Trophoblast cell (in vitro differentiated cells and primary cell): ENCODE data around the gene ZNHIT6.

Experiments used
- DNase-seq, 2 donors: peaks; one replicate each; pipeline ENCODE4 v3.0.0-alpha.2; 2016
- H2AFZ ChIP-seq: 2 replicates; pipeline ENCODE4 v1.6.1; 2013; ENCODE audit warnings: low read length, moderate library complexity, mild to moderate bottlenecking; ENCODE audit not compliant: insufficient read depth, poor library complexity
- H2AK5ac ChIP-seq: 2 replicates; pipeline ENCODE4 v1.6.1; 2013; ENCODE audit warnings: mild to moderate bottlenecking, low read length
- H2BK120ac ChIP-seq: 2 replicates; pipeline ENCODE4 v1.6.1; 2013; ENCODE audit warnings: low read length, mild to moderate bottlenecking, moderate library complexity; ENCODE audit not compliant: insufficient read depth, poor library complexity
- H2BK12ac ChIP-seq: 2 replicates; pipeline ENCODE4 v1.6.1; 2013; ENCODE audit warnings: mild to moderate bottlenecking, low read length, moderate library complexity
- H2BK5ac ChIP-seq: 2 replicates; pipeline ENCODE4 v1.6.1; 2013; ENCODE audit warnings: low read length, low read depth, moderate library complexity, mild to moderate bottlenecking; ENCODE audit not compliant: poor library complexity
- H3K14ac ChIP-seq: 2 replicates; pipeline ENCODE4 v1.6.1; 2013; ENCODE audit warnings: mild to moderate bottlenecking, low read length
- H3K18ac ChIP-seq: 2 replicates; pipeline ENCODE4 v1.6.1; 2013; ENCODE audit warnings: mild to moderate bottlenecking, low read length
- H3K23ac ChIP-seq: 2 replicates; pipeline ENCODE4 v1.6.1; 2013; ENCODE audit warnings: low read length
- H3K27ac ChIP-seq: 2 replicates; pipeline ENCODE4 v1.5.1; 2013; ENCODE audit warnings: low read depth, mild to moderate bottlenecking, inconsistent platforms, low read length, moderate library complexity
- H3K27me3 ChIP-seq: 2 replicates; pipeline ENCODE4 v1.6.1; 2013; ENCODE audit warnings: inconsistent platforms, mild to moderate bottlenecking, low read length, moderate library complexity; ENCODE audit not compliant: insufficient read depth
- H3K36me3 ChIP-seq, 2 experiments: 1 replicate in 1 of 2; 2 replicates in 1 of 2; pipeline ENCODE4 v1.6.1; 2013; ENCODE audit warnings: low read length in 2 of 2, mild to moderate bottlenecking in 2 of 2, moderate library complexity in 1 of 2; ENCODE audit not compliant: insufficient read depth in 2 of 2, control insufficient read depth in 1 of 2
- H3K4ac ChIP-seq: 2 replicates; pipeline ENCODE4 v1.6.1; 2013; ENCODE audit warnings: low read depth, mild to moderate bottlenecking, low read length, moderate library complexity
- H3K4me1 ChIP-seq, 2 experiments: 1 replicate in 1 of 2; 2 replicates in 1 of 2; pipeline ENCODE4 v1.6.1; 2013; ENCODE audit warnings: low read length in 2 of 2, mild to moderate bottlenecking in 2 of 2, moderate library complexity in 1 of 2; ENCODE audit not compliant: insufficient read depth in 2 of 2, control insufficient read depth in 1 of 2
- H3K4me2 ChIP-seq: 2 replicates; pipeline ENCODE4 v1.6.1; 2013; ENCODE audit warnings: inconsistent platforms, mild to moderate bottlenecking, low read length, moderate library complexity
- H3K4me3 ChIP-seq: 2 replicates; pipeline ENCODE4 v1.5.1; 2013; ENCODE audit warnings: mild to moderate bottlenecking, low read depth, low read length, inconsistent platforms
- H3K79me1 ChIP-seq: one replicate; pipeline ENCODE4 v1.6.1; 2013; ENCODE audit warnings: low read length
- H3K79me2 ChIP-seq: 2 replicates; pipeline ENCODE4 v1.6.1; 2013; ENCODE audit warnings: low read length, mild to moderate bottlenecking; ENCODE audit not compliant: control insufficient read depth, insufficient read depth, poor library complexity
- H3K9ac ChIP-seq: 2 replicates; pipeline ENCODE4 v1.6.1; 2013; ENCODE audit warnings: mild to moderate bottlenecking, low read length
- H3K9me3 ChIP-seq: 2 replicates; pipeline ENCODE4 v1.6.1; 2013; ENCODE audit warnings: low read depth, mild to moderate bottlenecking, control low read depth, inconsistent platforms, low read length; ENCODE audit not compliant: insufficient read depth
- H4K12ac ChIP-seq: 2 replicates; pipeline ENCODE4 v1.6.1; 2013; ENCODE audit warnings: low read depth, mild to moderate bottlenecking, low read length, moderate library complexity
- H4K8ac ChIP-seq: 2 replicates; pipeline ENCODE4 v1.6.1; 2013; ENCODE audit warnings: low read depth, mild to moderate bottlenecking, low read length, moderate library complexity
- H4K91ac ChIP-seq: one replicate; pipeline ENCODE4 v1.6.1; 2013; ENCODE audit warnings: low read depth, mild to moderate bottlenecking, low read length, moderate library complexity
- WGBS: extraction: QIAGEN DNeasy Blood & Tissue Kit; methylation state at CpG from one replicate; pipeline ENCODE4 v1.1.7; 2013; ENCODE audit warnings: missing lambda C conversion rate; ENCODE audit not compliant: insufficient read length, insufficient coverage; ENCODE audit errors: extremely low coverage; 5-methylcytosine and 5-hydroxymethylcytosine counted together

Gene ZNHIT6

GRCh38 chr1:85659174-85659573 lies 49.1 kb downstream of the ZNHIT6 start:
- Histone ChIP-seq H3K79me2 (no peaks in the 10 kb centered on the region), H3K4me3 (no peak overlapping the region), H3K79me1 (no peaks in the 10 kb centered on the region), H3K27me3 (no peaks in the 10 kb centered on the region), H3K9me3 (no peaks in the 10 kb centered on the region), H3K4me2 (no peak overlapping the region), H3K9ac (no peak overlapping the region), H4K91ac (no peak overlapping the region), H4K12ac (no peak overlapping the region), H3K4ac (no peak overlapping the region), H2BK5ac (no peak overlapping the region), H2AK5ac (no peak overlapping the region), H3K4me1 (no peaks in the 10 kb centered on the region), H3K27ac (no peak overlapping the region), H3K18ac (no peak overlapping the region), H2BK120ac (no peak overlapping the region), H2AFZ (no peak overlapping the region), H3K14ac (no peak overlapping the region), H3K23ac (no peak overlapping the region), H4K8ac (no peak overlapping the region), H3K36me3 (no peaks in the 10 kb centered on the region), H2BK12ac (no peak overlapping the region)
- DNase-seq: no peak
- WGBS: no CpG with 5 or more reads among the region's 1 CpG

DNA sequence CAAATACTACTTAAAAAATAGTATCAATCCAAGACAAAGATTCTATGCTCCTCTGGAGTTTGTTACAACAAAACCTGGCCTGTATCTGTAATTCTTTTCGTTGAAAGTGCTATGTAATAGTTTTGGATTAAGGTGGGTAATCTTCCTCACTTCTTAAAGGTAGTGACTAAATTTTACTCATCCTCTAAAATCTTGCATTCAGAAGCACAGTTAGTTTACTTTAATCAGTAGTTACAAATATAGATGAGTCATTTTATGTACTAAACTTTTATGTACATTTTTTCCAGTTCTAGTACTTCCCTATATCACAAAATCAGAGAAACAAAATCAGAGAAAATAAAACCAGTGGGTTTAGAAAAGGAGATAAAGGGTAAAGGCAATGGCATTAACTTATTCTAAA lies 51.3 kb downstream of the ZNHIT6 start:
- Histone ChIP-seq H2BK12ac (no peak overlapping the region), H2AFZ (no peak overlapping the region), H4K8ac (no peak overlapping the region), H3K9me3 (no peaks in the 10 kb centered on the region), H3K36me3 (peaks cover 2 to 4% of the 10 kb centered on the region in 2 experiments), H3K9ac (no peak overlapping the region), H3K27me3 (no peaks in the 10 kb centered on the region), H2BK120ac (no peak overlapping the region), H2AK5ac (no peak overlapping the region), H3K4ac (no peak overlapping the region), H3K4me1 (no peaks in the 10 kb centered on the region), H3K4me2 (no peak overlapping the region), H3K79me1 (no peaks in the 10 kb centered on the region), H3K4me3 (no peak overlapping the region), H4K12ac (no peak overlapping the region), H3K27ac (no peak overlapping the region), H3K18ac (no peak overlapping the region), H3K79me2 (no peaks in the 10 kb centered on the region), H3K14ac (no peak overlapping the region), H4K91ac (no peak overlapping the region), H2BK5ac (no peak overlapping the region), H3K23ac (no peak overlapping the region)
- no peak for DNase-seq
- no CpG with 5 or more reads among the region's 1 CpG for WGBS

- H3K36me3 ChIP-seq: peaks cover 4% of the 10 kb centered on the region in 2 experiments
- no peak overlapping the region for H3K27ac ChIP-seq
- H3K4ac ChIP-seq: no peak overlapping the region
- H2BK120ac ChIP-seq: no peak overlapping the region
- no peak overlapping the region for H2BK5ac ChIP-seq
- H3K18ac ChIP-seq: no peak overlapping the region
- no peak overlapping the region for H4K91ac ChIP-seq
- no peak overlapping the region for H4K8ac ChIP-seq
- H3K9me3 ChIP-seq: no peaks in the 10 kb centered on the region
- H3K79me2 ChIP-seq: no peaks in the 10 kb centered on the region
- no peak overlapping the region for H4K12ac ChIP-seq
- WGBS: no CpG with 5 or more reads among the region's 1 CpG
- no peak overlapping the region for H2BK12ac ChIP-seq
- no peak overlapping the region for H2AFZ ChIP-seq
- H3K4me3 ChIP-seq: no peak overlapping the region
- H3K9ac ChIP-seq: no peak overlapping the region
- no peak for DNase-seq
- H3K79me1 ChIP-seq: no peaks in the 10 kb centered on the region
- H3K27me3 ChIP-seq: no peaks in the 10 kb centered on the region
- no peak overlapping the region for H3K14ac ChIP-seq
- H2AK5ac ChIP-seq: no peak overlapping the region
- no peak overlapping the region for H3K23ac ChIP-seq
- H3K4me1 ChIP-seq: no peaks in the 10 kb centered on the region
- H3K4me2 ChIP-seq: no peak overlapping the region
These were observed 52.0 kb downstream of the ZNHIT6 start for GRCh38 chr1:85656256-85656655.

DNA sequence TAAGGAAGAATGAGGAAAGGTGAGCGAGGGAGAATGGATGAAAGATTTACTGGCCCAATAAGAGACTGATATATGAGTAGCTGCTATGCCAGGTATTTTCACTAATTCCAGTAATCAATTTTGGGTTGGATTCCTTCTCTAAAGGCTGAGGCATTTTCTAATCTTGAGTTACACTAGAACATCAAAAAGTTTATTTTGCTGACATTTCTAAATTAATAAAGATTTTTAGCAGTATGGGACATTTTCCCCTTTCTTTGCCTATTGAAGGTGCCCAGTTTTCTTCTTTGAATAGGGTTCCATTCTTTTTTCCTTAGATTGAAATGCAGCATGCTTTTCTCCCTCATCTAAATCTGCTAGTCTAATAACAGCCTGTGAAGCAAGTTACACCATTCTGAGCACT lies 52.9 kb downstream of the ZNHIT6 start:
- no peak overlapping the region for H2BK12ac ChIP-seq
- no peaks in the 10 kb centered on the region for H3K9me3 ChIP-seq
- no peak overlapping the region for H3K23ac ChIP-seq
- no peaks in the 10 kb centered on the region for H3K27me3 ChIP-seq
- H3K4ac ChIP-seq: no peak overlapping the region
- WGBS: no CpG with 5 or more reads among the region's 1 CpG
- no peak overlapping the region for H3K4me2 ChIP-seq
- no peak overlapping the region for H4K12ac ChIP-seq
- no peak overlapping the region for H3K4me3 ChIP-seq
- H4K8ac ChIP-seq: no peak overlapping the region
- no peak overlapping the region for H4K91ac ChIP-seq
- H3K27ac ChIP-seq: no peak overlapping the region
- H2BK120ac ChIP-seq: no peak overlapping the region
- no peaks in the 10 kb centered on the region for H3K4me1 ChIP-seq
- no peak overlapping the region for H2AFZ ChIP-seq
- no peak overlapping the region for H3K14ac ChIP-seq
- H3K79me2 ChIP-seq: no peaks in the 10 kb centered on the region
- H2AK5ac ChIP-seq: no peak overlapping the region
- H3K9ac ChIP-seq: no peak overlapping the region
- no peaks in the 10 kb centered on the region for H3K79me1 ChIP-seq
- no peak overlapping the region for H2BK5ac ChIP-seq
- H3K18ac ChIP-seq: no peak overlapping the region
- DNase-seq: no peak
- H3K36me3 ChIP-seq: peaks cover 4 to 5% of the 10 kb centered on the region in 2 experiments
